GM23338 (cell line): ENCODE measurements around the gene CYP4B1. TPM values are rescaled to one million over a fixed set of nuclear protein-coding genes. Genes with fewer than 3 reads are reported as not detected.

Experiments used
- JUNB ChIP-seq: IDR thresholded peaks from one replicate; pipeline ENCODE4 v1.6.1; 2016; ENCODE audit warnings: antibody characterized with exemption; ENCODE audit not compliant: unreplicated experiment
- NANOG ChIP-seq: IDR thresholded peaks from 2 replicates; pipeline ENCODE4 v1.6.1; 2016; ENCODE audit warnings: antibody characterized with exemption, borderline replicate concordance
- STAT1 ChIP-seq: IDR thresholded peaks from one replicate; pipeline ENCODE4 v1.6.1; 2016; ENCODE audit warnings: antibody characterized with exemption; ENCODE audit not compliant: unreplicated experiment
- ZNF331 ChIP-seq: fragments of 250-450 bp; sonication (Bioruptor Pico); IDR thresholded peaks from 2 replicates; pipeline ENCODE4 v1.5.0; 2020; ENCODE audit warnings: low read depth, mild to moderate bottlenecking, moderate library complexity
- polyA plus RNA-seq: library from polyadenylated mRNA; unstranded; fragments of >200 nt; fragmentation: Nextera tagmentation; extraction: Ambion mirVana; gene quantifications from 2 replicates; pipeline ENCODE4 v1.2.1, GENCODE V29; 2016
- total RNA-seq: library from RNA; depleted of rRNA; stranded (reverse); fragments of >200 nt; shearing (Covaris generic); gene quantifications from 2 replicates; pipeline ENCODE4 v1.2.3, GENCODE V29; 2014
- TF ChIP-seq, protein P1 (sequence below): fragments of 250-450 bp; sonication (Bioruptor Pico); IDR thresholded peaks from 2 replicates; pipeline ENCODE4 v1.5.0; 2020; ENCODE audit warnings: mild to moderate bottlenecking, moderate library complexity
- TF ChIP-seq, protein P2 (sequence below), 2 experiments: fragments of 200-600 bp in 1 of 2; sonication (generic) in 1 of 2; conservative IDR thresholded peaks; 2 replicates each; pipeline versions ENCODE4 v1.5.1 to v1.6.1; 2016 to 2017; ENCODE audit warnings: antibody characterized with exemption in 2 of 2, low read depth in 2 of 2, mild to moderate bottlenecking in 2 of 2, moderate library complexity in 1 of 2
- TF ChIP-seq, protein P3 (sequence below): IDR thresholded peaks from 2 replicates; pipeline ENCODE4 v1.6.1; 2016; ENCODE audit warnings: antibody characterized with exemption

The CYP4B1 gene
- total and polyA plus RNA-seq, 2 experiments from 2014 or later: not detected

DNA sequence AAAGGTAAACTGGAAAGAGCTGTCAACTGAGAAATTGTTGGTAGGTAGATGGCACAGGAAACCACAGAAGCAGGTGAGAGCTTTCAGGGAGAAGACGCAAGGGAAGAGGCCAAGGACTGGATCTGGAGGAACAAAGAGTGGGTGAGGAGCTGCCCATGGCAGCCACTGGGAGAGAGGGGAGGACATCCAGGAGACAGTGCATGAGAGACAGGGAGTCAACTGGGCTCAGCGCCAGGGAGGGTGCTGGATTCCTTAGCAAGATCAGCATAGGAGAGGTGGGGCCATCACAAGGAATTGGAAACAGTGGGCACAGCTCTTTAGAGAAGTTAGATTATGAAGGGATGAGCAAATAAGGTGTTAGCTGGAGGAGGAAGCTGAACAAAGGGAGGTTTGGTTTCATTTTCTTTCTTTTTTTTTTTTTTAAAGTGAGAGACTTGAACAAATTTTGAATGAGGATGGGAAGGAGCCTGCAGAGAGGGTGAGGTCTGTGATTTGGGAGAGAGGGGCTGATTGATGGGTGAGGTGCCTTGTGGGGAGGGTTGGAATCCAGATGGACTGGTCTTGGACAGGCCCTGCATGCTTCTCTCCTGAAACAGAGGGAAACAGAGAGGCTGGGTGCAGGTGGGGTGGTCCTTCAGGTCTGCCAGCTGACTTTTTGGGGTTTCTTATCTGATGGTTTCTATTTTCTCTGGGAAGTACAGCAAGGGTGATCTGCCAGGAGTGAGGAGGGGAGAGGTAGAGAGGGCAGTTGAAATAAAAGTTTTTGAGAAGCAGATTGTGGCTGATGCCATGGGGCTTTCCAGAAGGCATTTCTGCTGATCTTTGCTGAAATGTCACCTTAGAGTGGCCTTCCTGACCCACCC lies 5.4 kb downstream of the CYP4B1 start (continued):
- TF ChIP-seq, protein P1, sequence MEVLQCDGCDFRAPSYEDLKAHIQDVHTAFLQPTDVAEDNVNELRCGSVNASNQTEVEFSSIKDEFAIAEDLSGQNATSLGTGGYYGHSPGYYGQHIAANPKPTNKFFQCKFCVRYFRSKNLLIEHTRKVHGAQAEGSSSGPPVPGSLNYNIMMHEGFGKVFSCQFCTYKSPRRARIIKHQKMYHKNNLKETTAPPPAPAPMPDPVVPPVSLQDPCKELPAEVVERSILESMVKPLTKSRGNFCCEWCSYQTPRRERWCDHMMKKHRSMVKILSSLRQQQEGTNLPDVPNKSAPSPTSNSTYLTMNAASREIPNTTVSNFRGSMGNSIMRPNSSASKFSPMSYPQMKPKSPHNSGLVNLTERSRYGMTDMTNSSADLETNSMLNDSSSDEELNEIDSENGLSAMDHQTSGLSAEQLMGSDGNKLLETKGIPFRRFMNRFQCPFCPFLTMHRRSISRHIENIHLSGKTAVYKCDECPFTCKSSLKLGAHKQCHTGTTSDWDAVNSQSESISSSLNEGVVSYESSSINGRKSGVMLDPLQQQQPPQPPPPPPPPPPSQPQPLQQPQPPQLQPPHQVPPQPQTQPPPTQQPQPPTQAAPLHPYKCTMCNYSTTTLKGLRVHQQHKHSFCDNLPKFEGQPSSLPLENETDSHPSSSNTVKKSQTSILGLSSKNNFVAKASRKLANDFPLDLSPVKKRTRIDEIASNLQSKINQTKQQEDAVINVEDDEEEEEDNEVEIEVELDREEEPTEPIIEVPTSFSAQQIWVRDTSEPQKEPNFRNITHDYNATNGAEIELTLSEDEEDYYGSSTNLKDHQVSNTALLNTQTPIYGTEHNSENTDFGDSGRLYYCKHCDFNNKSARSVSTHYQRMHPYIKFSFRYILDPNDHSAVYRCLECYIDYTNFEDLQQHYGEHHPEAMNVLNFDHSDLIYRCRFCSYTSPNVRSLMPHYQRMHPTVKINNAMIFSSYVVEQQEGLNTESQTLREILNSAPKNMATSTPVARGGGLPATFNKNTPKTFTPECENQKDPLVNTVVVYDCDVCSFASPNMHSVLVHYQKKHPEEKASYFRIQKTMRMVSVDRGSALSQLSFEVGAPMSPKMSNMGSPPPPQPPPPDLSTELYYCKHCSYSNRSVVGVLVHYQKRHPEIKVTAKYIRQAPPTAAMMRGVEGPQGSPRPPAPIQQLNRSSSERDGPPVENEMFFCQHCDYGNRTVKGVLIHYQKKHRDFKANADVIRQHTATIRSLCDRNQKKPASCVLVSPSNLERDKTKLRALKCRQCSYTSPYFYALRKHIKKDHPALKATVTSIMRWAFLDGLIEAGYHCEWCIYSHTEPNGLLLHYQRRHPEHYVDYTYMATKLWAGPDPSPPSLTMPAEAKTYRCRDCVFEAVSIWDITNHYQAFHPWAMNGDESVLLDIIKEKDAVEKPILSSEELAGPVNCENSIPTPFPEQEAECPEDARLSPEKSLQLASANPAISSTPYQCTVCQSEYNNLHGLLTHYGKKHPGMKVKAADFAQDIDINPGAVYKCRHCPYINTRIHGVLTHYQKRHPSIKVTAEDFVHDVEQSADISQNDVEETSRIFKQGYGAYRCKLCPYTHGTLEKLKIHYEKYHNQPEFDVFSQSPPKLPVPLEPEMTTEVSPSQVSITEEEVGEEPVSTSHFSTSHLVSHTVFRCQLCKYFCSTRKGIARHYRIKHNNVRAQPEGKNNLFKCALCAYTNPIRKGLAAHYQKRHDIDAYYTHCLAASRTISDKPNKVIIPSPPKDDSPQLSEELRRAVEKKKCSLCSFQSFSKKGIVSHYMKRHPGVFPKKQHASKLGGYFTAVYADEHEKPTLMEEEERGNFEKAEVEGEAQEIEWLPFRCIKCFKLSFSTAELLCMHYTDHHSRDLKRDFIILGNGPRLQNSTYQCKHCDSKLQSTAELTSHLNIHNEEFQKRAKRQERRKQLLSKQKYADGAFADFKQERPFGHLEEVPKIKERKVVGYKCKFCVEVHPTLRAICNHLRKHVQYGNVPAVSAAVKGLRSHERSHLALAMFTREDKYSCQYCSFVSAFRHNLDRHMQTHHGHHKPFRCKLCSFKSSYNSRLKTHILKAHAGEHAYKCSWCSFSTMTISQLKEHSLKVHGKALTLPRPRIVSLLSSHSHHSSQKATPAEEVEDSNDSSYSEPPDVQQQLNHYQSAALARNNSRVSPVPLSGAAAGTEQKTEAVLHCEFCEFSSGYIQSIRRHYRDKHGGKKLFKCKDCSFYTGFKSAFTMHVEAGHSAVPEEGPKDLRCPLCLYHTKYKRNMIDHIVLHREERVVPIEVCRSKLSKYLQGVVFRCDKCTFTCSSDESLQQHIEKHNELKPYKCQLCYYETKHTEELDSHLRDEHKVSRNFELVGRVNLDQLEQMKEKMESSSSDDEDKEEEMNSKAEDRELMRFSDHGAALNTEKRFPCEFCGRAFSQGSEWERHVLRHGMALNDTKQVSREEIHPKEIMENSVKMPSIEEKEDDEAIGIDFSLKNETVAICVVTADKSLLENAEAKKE (CRISPR knock-in tag): no peak
- TF ChIP-seq JUNB (no peak), STAT1 (no peak), NANOG (no peak), ZNF331 (CRISPR knock-in tag) (no peak)
- TF ChIP-seq, protein P2, sequence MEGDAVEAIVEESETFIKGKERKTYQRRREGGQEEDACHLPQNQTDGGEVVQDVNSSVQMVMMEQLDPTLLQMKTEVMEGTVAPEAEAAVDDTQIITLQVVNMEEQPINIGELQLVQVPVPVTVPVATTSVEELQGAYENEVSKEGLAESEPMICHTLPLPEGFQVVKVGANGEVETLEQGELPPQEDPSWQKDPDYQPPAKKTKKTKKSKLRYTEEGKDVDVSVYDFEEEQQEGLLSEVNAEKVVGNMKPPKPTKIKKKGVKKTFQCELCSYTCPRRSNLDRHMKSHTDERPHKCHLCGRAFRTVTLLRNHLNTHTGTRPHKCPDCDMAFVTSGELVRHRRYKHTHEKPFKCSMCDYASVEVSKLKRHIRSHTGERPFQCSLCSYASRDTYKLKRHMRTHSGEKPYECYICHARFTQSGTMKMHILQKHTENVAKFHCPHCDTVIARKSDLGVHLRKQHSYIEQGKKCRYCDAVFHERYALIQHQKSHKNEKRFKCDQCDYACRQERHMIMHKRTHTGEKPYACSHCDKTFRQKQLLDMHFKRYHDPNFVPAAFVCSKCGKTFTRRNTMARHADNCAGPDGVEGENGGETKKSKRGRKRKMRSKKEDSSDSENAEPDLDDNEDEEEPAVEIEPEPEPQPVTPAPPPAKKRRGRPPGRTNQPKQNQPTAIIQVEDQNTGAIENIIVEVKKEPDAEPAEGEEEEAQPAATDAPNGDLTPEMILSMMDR (conservative IDR thresholded peaks at IDR 0.05; ENCODE audit: low read depth in 2 of 2): no peak
- TF ChIP-seq, protein P3, sequence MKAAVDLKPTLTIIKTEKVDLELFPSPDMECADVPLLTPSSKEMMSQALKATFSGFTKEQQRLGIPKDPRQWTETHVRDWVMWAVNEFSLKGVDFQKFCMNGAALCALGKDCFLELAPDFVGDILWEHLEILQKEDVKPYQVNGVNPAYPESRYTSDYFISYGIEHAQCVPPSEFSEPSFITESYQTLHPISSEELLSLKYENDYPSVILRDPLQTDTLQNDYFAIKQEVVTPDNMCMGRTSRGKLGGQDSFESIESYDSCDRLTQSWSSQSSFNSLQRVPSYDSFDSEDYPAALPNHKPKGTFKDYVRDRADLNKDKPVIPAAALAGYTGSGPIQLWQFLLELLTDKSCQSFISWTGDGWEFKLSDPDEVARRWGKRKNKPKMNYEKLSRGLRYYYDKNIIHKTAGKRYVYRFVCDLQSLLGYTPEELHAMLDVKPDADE: no peak
